ENCODE results near the gene SYTL4.

SYTL4 gene

GRCh38 chrX:100747090-100747489, 15.2 kb upstream of the SYTL4 start:
- Histone ChIP-seq H3K79me2 (ENCODE audit: insufficient read depth, low read length) (no peaks in the 10 kb centered on the region), H2AFZ (ENCODE audit: low read length) (no peak overlapping the region), H3K9me2 (replicated peaks; ENCODE audit: low read depth, low read length) (no peaks in the 10 kb centered on the region), H3K4me2 (ENCODE audit: low read depth, low read length, poor library complexity, severe bottlenecking) (no peak overlapping the region), H3K9ac (ENCODE audit: low read depth, low read length, poor library complexity, severe bottlenecking) (no peak overlapping the region), H3F3A (ENCODE audit: low read depth) (peaks cover 6% of the 10 kb centered on the region; the same call in 1 of the 2 replicates), H3K27me3 (ENCODE audit: insufficient read depth, low read length, poor library complexity, severe bottlenecking) (no peaks in the 10 kb centered on the region), H3K9me3 (ENCODE audit: insufficient read depth, low read depth, low read length) (no peaks in the 10 kb centered on the region), H3K4me3 (ENCODE audit: low read length, poor library complexity, severe bottlenecking) (no peak overlapping the region), H3K36me3 (ENCODE audit: insufficient read depth, low read length) (no peaks in the 10 kb centered on the region), H3K4me1 (ENCODE audit: insufficient read depth, low read length, poor library complexity, severe bottlenecking) (peaks cover 42% of the 10 kb centered on the region), H4K20me1 (ENCODE audit: insufficient read depth, low read length, poor library complexity, severe bottlenecking) (no peaks in the 10 kb centered on the region)
- no peak for TF ChIP-seq EZH2phosphoT487 (IDR thresholded peaks at IDR 0.05; ENCODE audit: borderline replicate concordance)
- TF ChIP-seq, protein P1, sequence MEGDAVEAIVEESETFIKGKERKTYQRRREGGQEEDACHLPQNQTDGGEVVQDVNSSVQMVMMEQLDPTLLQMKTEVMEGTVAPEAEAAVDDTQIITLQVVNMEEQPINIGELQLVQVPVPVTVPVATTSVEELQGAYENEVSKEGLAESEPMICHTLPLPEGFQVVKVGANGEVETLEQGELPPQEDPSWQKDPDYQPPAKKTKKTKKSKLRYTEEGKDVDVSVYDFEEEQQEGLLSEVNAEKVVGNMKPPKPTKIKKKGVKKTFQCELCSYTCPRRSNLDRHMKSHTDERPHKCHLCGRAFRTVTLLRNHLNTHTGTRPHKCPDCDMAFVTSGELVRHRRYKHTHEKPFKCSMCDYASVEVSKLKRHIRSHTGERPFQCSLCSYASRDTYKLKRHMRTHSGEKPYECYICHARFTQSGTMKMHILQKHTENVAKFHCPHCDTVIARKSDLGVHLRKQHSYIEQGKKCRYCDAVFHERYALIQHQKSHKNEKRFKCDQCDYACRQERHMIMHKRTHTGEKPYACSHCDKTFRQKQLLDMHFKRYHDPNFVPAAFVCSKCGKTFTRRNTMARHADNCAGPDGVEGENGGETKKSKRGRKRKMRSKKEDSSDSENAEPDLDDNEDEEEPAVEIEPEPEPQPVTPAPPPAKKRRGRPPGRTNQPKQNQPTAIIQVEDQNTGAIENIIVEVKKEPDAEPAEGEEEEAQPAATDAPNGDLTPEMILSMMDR (conservative IDR thresholded peaks at IDR 0.05; ENCODE audit: low read length) = no peak

- Histone ChIP-seq H3K4me1 (ENCODE audit: insufficient read depth, low read length, poor library complexity, severe bottlenecking) (peaks cover 47% of the 10 kb centered on the region), H2AFZ (ENCODE audit: low read length) (no peak overlapping the region), H3K9ac (ENCODE audit: low read depth, low read length, poor library complexity, severe bottlenecking) (no peak overlapping the region), H4K20me1 (ENCODE audit: insufficient read depth, low read length, poor library complexity, severe bottlenecking) (no peaks in the 10 kb centered on the region), H3K36me3 (ENCODE audit: insufficient read depth, low read length) (no peaks in the 10 kb centered on the region), H3K4me2 (ENCODE audit: low read depth, low read length, poor library complexity, severe bottlenecking) (no peak overlapping the region), H3K4me3 (ENCODE audit: low read length, poor library complexity, severe bottlenecking) (no peak overlapping the region), H3K9me3 (ENCODE audit: insufficient read depth, low read depth, low read length) (no peaks in the 10 kb centered on the region), H3K79me2 (ENCODE audit: insufficient read depth, low read length) (no peaks in the 10 kb centered on the region), H3F3A (ENCODE audit: low read depth) (peaks cover 6% of the 10 kb centered on the region; the same call in 1 of the 2 replicates), H3K27me3 (ENCODE audit: insufficient read depth, low read length, poor library complexity, severe bottlenecking) (no peaks in the 10 kb centered on the region), H3K9me2 (replicated peaks; ENCODE audit: low read depth, low read length) (no peaks in the 10 kb centered on the region)
- TF ChIP-seq, protein P1 (conservative IDR thresholded peaks at IDR 0.05; ENCODE audit: low read length) = no peak
- TF ChIP-seq EZH2phosphoT487 (IDR thresholded peaks at IDR 0.05; ENCODE audit: borderline replicate concordance) = no peak
These were observed 14.1 kb upstream of the SYTL4 start for GRCh38 chrX:100745806-100746537.

DNA sequence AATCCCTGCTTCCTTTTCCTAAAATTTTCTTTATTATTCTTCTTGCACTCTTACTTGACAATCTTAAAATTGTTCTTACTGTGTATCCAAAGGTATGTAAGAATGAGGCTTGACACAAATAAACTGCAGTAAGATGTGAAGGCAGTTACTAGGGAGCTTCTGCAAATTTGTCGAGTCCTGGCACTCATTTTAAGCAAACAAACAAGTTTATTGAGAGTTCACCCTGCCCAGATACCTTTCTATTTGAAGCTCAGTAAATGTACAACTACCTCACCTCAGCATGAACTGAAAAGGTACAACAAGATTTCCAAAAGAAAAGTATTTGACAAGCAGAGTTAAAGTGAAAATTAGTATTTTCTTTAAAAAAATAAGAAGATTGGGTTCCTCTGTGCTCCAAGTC, 13.3 kb upstream of the SYTL4 start:
- Histone ChIP-seq H3K4me3 (ENCODE audit: low read length, poor library complexity, severe bottlenecking) (no peak overlapping the region), H3K9ac (ENCODE audit: low read depth, low read length, poor library complexity, severe bottlenecking) (no peak overlapping the region), H3K27me3 (ENCODE audit: insufficient read depth, low read length, poor library complexity, severe bottlenecking) (no peaks in the 10 kb centered on the region), H3K79me2 (ENCODE audit: insufficient read depth, low read length) (no peaks in the 10 kb centered on the region), H3K36me3 (ENCODE audit: insufficient read depth, low read length) (no peaks in the 10 kb centered on the region), H4K20me1 (ENCODE audit: insufficient read depth, low read length, poor library complexity, severe bottlenecking) (no peaks in the 10 kb centered on the region), H3K4me1 (ENCODE audit: insufficient read depth, low read length, poor library complexity, severe bottlenecking) (peaks cover 47% of the 10 kb centered on the region), H3F3A (ENCODE audit: low read depth) (peaks cover 6% of the 10 kb centered on the region; the same call in 1 of the 2 replicates), H3K9me3 (ENCODE audit: insufficient read depth, low read depth, low read length) (no peaks in the 10 kb centered on the region), H2AFZ (ENCODE audit: low read length) (no peak overlapping the region), H3K4me2 (ENCODE audit: low read depth, low read length, poor library complexity, severe bottlenecking) (no peak overlapping the region), H3K9me2 (replicated peaks; ENCODE audit: low read depth, low read length) (no peaks in the 10 kb centered on the region)
- TF ChIP-seq, protein P1 (conservative IDR thresholded peaks at IDR 0.05; ENCODE audit: low read length) = no peak
- no peak for TF ChIP-seq EZH2phosphoT487 (IDR thresholded peaks at IDR 0.05; ENCODE audit: borderline replicate concordance)
